NB4 (cell line): ENCODE data around the gene SBNO2.

Experiments used
- DNase-seq: peaks from one replicate; pipeline ENCODE4 v3.0.0; 2010; ENCODE audit warnings: low read depth
- H3K4me3 ChIP-seq: one replicate; pipeline ENCODE4 v1.5.1; 2011; ENCODE audit warnings: mild to moderate bottlenecking, low read depth, low read length, moderate library complexity
- MYC ChIP-seq: IDR thresholded peaks from 2 replicates; pipeline ENCODE4 v1.6.1; 2011; ENCODE audit warnings: low read depth, low read length
- POLR2A ChIP-seq: IDR thresholded peaks from 2 replicates; pipeline ENCODE4 v1.6.1; 2011; ENCODE audit warnings: mild to moderate bottlenecking; ENCODE audit not compliant: insufficient read length; ENCODE audit errors: extremely low read depth
- TF ChIP-seq, protein P1 (sequence below): IDR thresholded peaks from one replicate; pipeline ENCODE4 v1.5.1; 2012; ENCODE audit warnings: low read depth, low read length
- TF ChIP-seq, protein P2 (sequence below): IDR thresholded peaks from 2 replicates; pipeline ENCODE4 v1.6.1; 2011; ENCODE audit warnings: low read depth, low read length

Gene SBNO2

DNA sequence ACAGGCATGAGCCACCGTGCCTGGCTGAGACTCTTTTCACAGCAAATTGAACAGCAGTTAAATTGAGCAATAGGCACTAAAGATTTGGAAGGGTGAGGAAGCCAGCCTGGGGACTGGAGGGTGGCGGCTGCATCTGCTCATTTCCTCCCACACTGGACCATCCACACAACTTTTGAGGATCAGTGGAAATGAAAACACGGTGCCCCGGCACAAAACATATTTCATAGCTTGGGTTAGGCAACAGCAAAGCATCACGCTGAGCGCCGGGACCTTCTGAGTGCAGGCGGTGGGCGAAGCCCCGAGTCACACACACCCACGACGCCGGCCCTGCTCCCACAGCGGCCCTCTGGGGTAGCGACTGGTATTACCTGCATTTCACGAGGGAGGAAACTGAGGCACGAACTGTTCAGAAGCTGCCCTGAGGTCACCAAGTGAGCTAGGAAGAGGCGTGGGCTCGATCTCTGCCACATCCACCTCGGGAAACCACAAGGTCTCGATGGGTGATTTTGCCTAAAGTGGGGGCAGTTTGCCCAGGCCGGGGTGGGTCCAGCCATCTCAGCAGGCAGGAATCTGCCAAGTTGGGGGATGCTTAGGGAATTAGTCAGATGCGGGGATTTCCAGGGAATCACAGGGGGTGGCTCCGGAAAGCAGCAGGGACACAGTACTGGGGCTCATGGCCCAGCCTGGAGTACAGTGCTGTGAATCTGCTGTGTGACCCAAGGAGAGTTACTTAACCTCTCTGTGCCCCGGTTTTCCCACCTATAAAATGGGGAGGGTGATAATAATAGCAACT is 3.5 kb upstream of the SBNO2 start:
- TF ChIP-seq, protein P1, sequence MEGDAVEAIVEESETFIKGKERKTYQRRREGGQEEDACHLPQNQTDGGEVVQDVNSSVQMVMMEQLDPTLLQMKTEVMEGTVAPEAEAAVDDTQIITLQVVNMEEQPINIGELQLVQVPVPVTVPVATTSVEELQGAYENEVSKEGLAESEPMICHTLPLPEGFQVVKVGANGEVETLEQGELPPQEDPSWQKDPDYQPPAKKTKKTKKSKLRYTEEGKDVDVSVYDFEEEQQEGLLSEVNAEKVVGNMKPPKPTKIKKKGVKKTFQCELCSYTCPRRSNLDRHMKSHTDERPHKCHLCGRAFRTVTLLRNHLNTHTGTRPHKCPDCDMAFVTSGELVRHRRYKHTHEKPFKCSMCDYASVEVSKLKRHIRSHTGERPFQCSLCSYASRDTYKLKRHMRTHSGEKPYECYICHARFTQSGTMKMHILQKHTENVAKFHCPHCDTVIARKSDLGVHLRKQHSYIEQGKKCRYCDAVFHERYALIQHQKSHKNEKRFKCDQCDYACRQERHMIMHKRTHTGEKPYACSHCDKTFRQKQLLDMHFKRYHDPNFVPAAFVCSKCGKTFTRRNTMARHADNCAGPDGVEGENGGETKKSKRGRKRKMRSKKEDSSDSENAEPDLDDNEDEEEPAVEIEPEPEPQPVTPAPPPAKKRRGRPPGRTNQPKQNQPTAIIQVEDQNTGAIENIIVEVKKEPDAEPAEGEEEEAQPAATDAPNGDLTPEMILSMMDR, result no peak
- TF ChIP-seq MYC, result no peak
- TF ChIP-seq POLR2A, result no peak
- TF ChIP-seq, protein P2, sequence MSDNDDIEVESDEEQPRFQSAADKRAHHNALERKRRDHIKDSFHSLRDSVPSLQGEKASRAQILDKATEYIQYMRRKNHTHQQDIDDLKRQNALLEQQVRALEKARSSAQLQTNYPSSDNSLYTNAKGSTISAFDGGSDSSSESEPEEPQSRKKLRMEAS, result no peak
- peak; percentile 73 for DNase-seq
- no peak overlapping the region for H3K4me3 ChIP-seq

DNA sequence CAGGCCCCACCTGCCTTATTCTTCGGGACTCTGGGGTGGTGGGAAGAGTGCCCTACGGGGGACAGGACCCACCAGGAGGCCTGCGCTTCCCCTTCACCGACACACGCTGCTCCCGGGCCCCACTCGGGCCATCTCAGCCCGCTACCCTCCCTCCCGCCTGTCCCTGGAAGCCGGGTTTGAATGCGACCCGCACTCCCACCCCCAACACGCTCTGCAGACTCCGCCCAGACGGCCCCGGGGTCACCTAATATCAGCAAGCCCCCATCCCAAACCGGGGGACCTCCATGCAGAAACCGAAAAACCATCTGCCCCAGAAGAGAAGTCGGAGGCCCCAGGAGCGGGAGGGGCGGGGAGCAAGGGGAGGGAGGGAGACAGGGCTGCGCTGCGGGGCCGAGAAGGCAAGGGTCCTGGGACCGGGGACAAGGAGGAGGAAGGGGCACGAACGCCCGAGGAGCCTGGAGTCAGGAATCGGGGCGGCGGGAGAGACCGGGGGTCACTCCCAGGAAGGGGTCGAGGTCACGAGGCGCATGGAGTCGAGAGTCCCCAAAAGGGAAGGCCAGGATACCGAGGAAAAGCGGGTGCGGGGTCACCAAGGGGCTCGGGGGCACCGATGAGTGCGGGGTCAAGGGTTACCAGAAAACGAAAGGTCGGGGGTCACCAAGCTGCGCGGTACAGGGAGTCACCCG is 766 bp downstream of the SBNO2 start:
- TF ChIP-seq MYC (no peak), POLR2A (no peak)
- TF ChIP-seq, protein P1, result no peak
- TF ChIP-seq, protein P2, result no peak
- DNase-seq, result peak; percentile 26
- H3K4me3 ChIP-seq, result peak overlapping the region; percentile 68

DNA sequence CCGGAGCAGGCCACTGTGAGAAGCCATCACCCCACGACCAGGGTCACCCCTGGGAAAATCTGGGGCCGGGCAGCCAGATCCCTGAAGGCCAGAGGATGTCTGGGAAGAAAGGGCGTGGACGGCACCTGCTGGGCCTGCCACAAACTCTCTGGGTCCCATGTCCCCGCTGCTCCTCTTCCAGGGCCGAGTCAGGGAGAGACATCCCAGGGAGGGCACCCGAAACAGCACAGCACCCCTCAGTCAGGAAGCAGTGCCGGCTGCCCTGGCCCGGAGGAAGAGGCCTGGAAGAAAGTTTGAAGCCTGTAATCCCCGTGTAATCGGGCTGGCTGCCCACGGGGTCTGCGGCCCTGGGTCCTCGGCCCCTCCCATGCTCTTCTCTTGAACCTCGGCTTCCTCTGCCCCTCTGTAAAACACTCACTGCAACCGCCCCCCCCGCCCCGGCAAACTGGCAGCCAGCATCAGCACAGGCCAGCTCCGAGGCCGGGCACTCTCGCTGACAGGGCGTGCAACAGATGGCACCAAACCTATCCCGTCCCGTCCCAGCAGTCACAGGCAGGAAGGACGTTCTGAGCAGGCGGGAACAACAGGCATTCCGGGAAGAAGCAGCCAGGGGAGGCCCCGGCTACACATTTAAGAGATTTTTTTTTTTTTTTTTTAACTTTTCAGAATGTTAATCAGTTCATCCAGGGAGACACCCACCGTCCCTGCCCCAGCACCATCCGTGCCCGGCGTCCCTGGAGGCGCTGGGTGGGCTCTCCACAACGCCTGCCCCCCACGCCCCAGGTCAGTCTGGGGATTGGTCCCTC is 1.5 kb downstream of the SBNO2 start:
- H3K4me3 ChIP-seq, result peak overlapping the region; percentile 68
- TF ChIP-seq POLR2A, result no peak
- TF ChIP-seq, protein P2, result no peak
- no peak for TF ChIP-seq MYC
- TF ChIP-seq, protein P1, result no peak
- no peak for DNase-seq

DNA sequence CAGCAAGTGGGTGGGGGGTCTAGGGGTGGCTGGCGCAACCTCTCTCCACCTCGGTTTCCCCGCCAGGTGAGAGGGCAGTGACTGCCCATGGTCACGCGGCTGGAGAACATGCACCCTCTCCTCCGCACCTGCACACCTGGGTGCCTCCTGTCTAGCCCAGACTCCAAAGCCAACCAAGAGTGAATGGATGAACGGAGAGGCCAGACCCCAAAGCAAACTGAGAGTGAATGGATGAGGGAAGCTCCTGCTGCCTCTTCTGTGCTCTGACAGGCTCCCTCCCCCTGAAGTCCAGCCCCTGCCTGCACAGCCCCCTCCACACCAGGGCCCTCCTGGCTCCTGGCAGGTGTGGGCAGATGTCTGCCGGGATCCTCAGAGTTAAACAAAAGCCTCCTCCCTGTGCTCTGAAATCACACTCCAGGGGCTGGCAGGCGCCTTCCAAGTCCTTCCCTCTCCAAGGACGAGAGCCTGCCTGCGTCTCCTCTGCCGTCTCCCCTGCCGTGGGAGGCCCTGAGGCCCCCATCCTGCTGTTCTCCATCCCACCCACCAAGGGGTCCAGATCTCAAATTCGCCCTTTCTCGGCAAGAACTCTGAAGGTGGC is 2.2 kb downstream of the SBNO2 start:
- TF ChIP-seq, protein P2, result no peak
- TF ChIP-seq POLR2A (no peak), MYC (no peak)
- H3K4me3 ChIP-seq, result no peak overlapping the region
- no peak for DNase-seq

DNA sequence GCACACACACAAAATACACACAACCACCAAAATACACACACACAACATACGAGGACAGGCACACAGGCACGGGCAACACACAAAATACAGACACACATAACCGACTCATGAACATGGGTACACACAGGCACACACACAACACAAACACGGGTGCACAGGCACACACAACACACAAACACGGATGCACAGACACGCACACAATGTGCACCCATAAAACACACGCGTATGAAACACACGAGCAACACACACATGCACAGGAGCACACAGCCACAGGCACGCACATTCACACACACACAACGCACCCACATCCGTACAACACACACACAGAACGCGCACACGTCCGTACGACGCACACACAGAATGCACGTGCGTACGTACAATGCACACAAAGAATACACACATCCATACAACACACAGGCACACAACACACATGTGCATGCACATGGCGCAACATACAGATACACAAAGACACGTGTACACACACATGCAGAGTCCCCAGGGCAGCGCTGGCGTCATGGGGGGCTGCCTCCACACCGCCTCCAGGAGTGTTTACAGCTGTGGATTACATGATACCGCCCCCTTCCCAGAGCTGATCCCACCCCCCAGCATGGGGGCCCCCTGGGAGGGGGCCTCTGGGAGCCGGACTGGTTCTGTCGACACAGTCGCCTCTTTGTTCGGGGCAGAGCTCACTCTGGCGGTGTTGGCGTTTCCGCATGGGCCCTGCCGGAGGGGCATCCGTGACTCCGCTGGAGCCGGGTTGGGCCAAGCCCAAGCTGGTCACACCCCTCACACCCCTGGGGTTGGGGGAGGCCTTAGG is 2.9 kb downstream of the SBNO2 start:
- DNase-seq, result no peak
- no peak overlapping the region for H3K4me3 ChIP-seq
- TF ChIP-seq, protein P2, result no peak
- TF ChIP-seq, protein P1, result no peak
- TF ChIP-seq POLR2A (no peak), MYC (no peak)
